ENCODE data around the gene AP4S1.

Gene AP4S1

DNA sequence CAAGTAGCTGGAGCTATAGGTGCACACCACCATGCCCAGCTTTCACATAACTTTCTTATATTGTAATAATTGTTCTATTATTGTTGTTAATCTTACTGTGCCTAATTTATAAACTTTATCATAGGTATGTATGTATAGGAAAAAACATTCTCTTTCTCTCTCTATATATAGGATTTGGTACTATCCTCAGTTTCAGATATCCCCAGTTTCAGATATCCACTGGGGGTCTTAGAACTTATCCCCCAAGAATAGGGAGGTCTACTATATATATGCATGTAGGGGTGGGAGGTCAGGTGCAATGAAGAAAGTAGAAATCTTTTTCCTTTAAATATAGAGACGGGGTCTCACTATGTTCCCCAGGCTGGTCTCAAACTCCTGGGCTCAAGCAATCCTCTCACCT is 71.6 kb downstream of the AP4S1 start:
- no peak overlapping the region for H3K4me3 ChIP-seq (ENCODE audit: low read depth, low read length)
- TF ChIP-seq, protein P1, sequence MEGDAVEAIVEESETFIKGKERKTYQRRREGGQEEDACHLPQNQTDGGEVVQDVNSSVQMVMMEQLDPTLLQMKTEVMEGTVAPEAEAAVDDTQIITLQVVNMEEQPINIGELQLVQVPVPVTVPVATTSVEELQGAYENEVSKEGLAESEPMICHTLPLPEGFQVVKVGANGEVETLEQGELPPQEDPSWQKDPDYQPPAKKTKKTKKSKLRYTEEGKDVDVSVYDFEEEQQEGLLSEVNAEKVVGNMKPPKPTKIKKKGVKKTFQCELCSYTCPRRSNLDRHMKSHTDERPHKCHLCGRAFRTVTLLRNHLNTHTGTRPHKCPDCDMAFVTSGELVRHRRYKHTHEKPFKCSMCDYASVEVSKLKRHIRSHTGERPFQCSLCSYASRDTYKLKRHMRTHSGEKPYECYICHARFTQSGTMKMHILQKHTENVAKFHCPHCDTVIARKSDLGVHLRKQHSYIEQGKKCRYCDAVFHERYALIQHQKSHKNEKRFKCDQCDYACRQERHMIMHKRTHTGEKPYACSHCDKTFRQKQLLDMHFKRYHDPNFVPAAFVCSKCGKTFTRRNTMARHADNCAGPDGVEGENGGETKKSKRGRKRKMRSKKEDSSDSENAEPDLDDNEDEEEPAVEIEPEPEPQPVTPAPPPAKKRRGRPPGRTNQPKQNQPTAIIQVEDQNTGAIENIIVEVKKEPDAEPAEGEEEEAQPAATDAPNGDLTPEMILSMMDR (IDR thresholded peaks at IDR 0.05; ENCODE audit: low read depth, low read length, missing control alignments), result no peak
- in situ Hi-C loops (cut with HindIII; ENCODE audit: low pct_ligation_motif_present, low sequenced_read_pairs), result no loop called here
- H3K27ac ChIP-seq, result no peak overlapping the region
- peaks cover 12% of the 10 kb centered on the region for H3K36me3 ChIP-seq (replicated peaks)
- H3K27me3 ChIP-seq (replicated peaks), result no peaks in the 10 kb centered on the region
- no peak for DNase-seq

- DNase-seq, result no peak
- H3K36me3 ChIP-seq (replicated peaks), result peaks cover 54% of the 10 kb centered on the region
- H3K4me3 ChIP-seq (ENCODE audit: low read depth, low read length), result no peak overlapping the region
- in situ Hi-C loops (cut with HindIII; ENCODE audit: low pct_ligation_motif_present, low sequenced_read_pairs), result no loop called here
- no peaks in the 10 kb centered on the region for H3K27me3 ChIP-seq (replicated peaks)
- H3K27ac ChIP-seq, result no peak overlapping the region
- TF ChIP-seq, protein P1 (IDR thresholded peaks at IDR 0.05; ENCODE audit: low read depth, low read length, missing control alignments), result no peak
Measured at GRCh38 chr14:31106768-31107167, 81.3 kb downstream of the AP4S1 start.

DNA sequence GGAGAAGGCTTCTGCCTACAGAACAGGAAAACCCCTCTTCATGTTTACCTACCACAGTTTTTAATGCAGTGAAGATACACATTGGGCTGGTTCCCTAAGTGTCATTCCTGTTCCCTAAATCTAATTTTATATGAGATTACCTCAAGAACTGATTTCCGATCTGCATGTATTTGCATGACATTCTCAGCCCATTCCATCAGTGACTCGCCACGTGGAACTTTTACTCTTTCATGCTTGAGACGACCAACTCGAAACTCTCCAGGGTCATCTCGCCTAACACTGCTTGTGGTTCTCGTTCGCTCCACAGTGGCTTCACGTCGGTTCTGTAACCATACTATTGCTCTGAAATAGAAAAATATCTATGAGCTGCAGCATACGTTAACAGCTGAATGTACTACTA is 83.8 kb downstream of the AP4S1 start:
- no peak for DNase-seq
- TF ChIP-seq, protein P1 (IDR thresholded peaks at IDR 0.05; ENCODE audit: low read depth, low read length, missing control alignments), result no peak
- no peaks in the 10 kb centered on the region for H3K27me3 ChIP-seq (replicated peaks)
- H3K36me3 ChIP-seq (replicated peaks), result peaks cover 54% of the 10 kb centered on the region
- no peak overlapping the region for H3K4me3 ChIP-seq (ENCODE audit: low read depth, low read length)
- in situ Hi-C loops (cut with HindIII; ENCODE audit: low pct_ligation_motif_present, low sequenced_read_pairs), result no loop called here
- H3K27ac ChIP-seq, result no peak overlapping the region

- in situ Hi-C loops (cut with HindIII; ENCODE audit: low pct_ligation_motif_present, low sequenced_read_pairs), result no loop called here
- Histone ChIP-seq H3K27ac (no peak overlapping the region), H3K4me3 (ENCODE audit: low read depth, low read length) (no peak overlapping the region), H3K27me3 (replicated peaks) (no peaks in the 10 kb centered on the region), H3K36me3 (replicated peaks) (peaks cover 46% of the 10 kb centered on the region)
- TF ChIP-seq, protein P1 (IDR thresholded peaks at IDR 0.05; ENCODE audit: low read depth, low read length, missing control alignments), result no peak
- DNase-seq, result no peak
Measured at GRCh38 chr14:31110872-31111271, 85.4 kb downstream of the AP4S1 start.

GRCh38 chr14:31113794-31114193 is 88.3 kb downstream of the AP4S1 start:
- no peak overlapping the region for H3K27ac ChIP-seq
- in situ Hi-C loops (cut with HindIII; ENCODE audit: low pct_ligation_motif_present, low sequenced_read_pairs), result no loop called here
- DNase-seq, result no peak
- TF ChIP-seq, protein P1 (IDR thresholded peaks at IDR 0.05; ENCODE audit: low read depth, low read length, missing control alignments), result no peak
- H3K36me3 ChIP-seq (replicated peaks), result peaks cover 61% of the 10 kb centered on the region
- H3K27me3 ChIP-seq (replicated peaks), result no peaks in the 10 kb centered on the region
- H3K4me3 ChIP-seq (ENCODE audit: low read depth, low read length), result no peak overlapping the region

DNA sequence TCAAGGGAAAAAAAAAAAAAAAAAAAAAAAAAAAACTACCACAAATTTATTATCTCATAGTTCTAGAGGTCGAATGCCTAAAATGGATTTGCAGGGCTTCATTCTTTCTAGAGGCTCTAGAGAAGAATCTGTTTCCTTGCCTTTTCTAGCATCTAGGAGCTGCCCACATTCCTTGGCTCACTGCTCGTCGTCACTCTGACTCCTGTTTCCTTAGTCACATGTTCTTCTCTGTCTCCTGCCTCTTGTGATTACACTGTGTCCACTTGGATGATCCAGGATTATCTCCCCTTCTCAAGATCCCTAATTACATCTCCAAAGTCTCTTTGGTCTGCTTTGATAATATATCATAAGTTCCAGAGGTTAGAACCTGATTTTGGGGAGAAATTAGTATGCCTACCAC is 93.4 kb downstream of the AP4S1 start:
- peak; percentile 7 for DNase-seq
- Histone ChIP-seq H3K27me3 (replicated peaks) (no peaks in the 10 kb centered on the region), H3K27ac (no peak overlapping the region), H3K4me3 (ENCODE audit: low read depth, low read length) (no peak overlapping the region), H3K36me3 (replicated peaks) (peaks cover 58% of the 10 kb centered on the region)
- TF ChIP-seq, protein P1 (IDR thresholded peaks at IDR 0.05; ENCODE audit: low read depth, low read length, missing control alignments), result no peak
- in situ Hi-C loops (cut with HindIII; ENCODE audit: low pct_ligation_motif_present, low sequenced_read_pairs), result no loop called here
